ENCODE results near the gene LTF.

Gene LTF

DNA sequence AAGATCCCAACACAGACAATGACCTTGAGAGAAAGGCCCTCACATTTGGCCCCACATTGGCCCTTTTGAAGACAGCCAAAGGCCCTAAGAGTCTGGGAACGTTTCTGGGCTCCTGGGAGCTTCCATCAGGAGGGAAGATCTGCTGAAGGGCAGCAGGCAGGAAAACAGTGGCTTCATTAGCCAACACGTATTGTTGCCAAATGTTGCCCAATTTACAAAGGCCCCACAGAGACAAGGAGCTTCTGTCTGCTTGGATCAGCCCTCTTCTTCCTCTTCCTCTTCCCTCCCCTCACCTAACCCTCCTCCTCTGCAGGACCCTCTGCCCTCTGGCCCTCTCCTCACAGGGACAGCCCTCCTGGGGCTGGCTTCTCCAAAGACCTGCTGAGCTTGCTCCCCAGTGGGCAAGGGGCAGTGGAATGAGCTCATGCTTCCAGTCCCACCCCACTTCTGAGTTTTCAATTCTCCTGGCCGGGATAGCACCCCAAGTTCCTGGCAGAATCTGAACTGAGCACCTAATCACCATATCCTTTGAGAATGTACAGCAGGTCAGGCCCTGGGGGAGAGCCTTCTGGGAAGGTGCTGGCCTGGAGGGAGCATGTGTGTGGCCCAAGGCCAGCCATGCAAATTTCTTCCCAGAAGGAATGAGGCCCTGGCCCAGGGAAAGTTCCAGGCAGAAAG, 5.1 kb upstream of the LTF start:
- no peak for DNase-seq (ENCODE audit: low read depth in 2 of 2)

GRCh38 chr3:46468753-46469600, 4.3 kb upstream of the LTF start:
- no peak for DNase-seq (ENCODE audit: low read depth in 2 of 2)

DNA sequence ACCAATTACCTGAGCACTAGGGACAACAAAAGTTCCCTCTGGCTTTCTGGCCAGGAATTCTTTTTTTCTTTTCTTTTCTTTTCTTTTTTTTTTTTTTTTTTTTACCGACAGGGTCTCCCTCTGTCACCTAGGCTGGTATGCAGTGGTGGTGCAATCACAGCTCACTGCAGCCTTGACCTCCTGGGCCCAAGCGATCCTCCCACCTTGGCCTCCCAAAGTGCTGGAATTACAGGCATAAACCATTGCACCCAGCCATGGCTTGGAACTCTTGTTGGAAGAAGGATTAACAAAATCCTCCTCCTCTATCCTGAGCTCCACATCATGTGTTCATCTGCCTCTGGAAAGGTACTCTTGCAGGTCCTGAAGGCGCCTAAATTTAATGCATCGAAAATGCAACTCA, 2.9 kb upstream of the LTF start:
- DNase-seq (ENCODE audit: low read depth in 2 of 2) = no peak

DNA sequence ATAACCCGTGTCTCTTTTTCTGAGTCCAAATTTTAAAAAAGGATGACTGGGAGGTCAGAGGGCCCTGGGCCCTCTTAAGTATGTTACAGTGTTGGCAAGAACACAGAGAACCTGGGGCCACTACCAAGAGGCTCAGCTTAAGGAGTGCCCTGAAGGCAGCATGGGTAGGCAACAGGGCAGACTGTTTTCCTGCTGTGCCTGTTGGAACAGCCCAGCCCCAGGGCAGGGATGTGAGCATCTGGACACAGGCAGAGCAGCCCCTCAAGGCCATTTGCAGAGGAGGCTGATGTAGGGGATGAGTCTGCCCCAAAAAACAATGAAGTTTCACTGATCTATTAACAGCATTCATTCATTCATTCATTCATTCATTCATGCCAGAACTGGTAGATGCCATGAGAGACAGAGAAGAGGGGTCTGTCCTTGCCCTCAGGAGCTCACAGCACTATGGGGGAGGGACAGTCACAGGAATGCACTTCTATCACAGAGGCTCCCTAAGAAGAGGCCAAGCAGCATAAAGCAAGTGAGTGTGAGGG, 2.2 kb upstream of the LTF start:
- DNase-seq (ENCODE audit: low read depth in 2 of 2) = no peak

- DNase-seq (ENCODE audit: low read depth in 2 of 2) = no peak
Measured at GRCh38 chr3:46466273-46466672, 1.6 kb upstream of the LTF start.

GRCh38 chr3:46465196-46465520, 453 bp upstream of the LTF start:
- no peak for DNase-seq (ENCODE audit: low read depth in 2 of 2)

DNA sequence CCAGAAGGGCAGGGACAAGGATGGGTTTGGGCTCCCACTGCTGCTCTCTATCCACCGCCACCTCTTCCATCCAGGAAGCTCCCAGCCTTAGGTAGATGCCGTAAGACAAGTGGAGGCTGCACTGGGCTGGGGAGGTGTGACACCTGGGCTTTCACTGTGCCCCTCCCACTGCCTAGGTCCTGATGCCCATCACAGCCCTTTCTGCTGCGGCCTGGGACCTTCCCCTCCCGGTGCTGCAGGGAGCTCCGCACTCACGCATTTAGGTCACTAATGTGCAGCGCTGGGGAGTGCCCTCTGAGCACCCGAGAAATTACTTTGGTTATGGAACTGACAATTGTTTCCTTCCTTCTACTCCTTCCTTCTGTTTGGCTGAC, 850 bp downstream of the LTF start:
- DNase-seq (ENCODE audit: low read depth in 2 of 2) = no peak

GRCh38 chr3:46463120-46463867, 1.4 kb downstream of the LTF start:
- DNase-seq (ENCODE audit: low read depth in 2 of 2) = no peak

GRCh38 chr3:46462511-46462910, 2.2 kb downstream of the LTF start:
- DNase-seq (ENCODE audit: low read depth in 2 of 2) = no peak

GRCh38 chr3:46462111-46462510, 2.6 kb downstream of the LTF start:
- no peak for DNase-seq (ENCODE audit: low read depth in 2 of 2)

GRCh38 chr3:46460051-46460450, 4.7 kb downstream of the LTF start:
- no peak for DNase-seq (ENCODE audit: low read depth in 2 of 2)

- no peak for DNase-seq (ENCODE audit: low read depth in 2 of 2)
Measured at GRCh38 chr3:46456118-46456517, 8.6 kb downstream of the LTF start.

- DNase-seq (ENCODE audit: low read depth in 2 of 2) = no peak
Measured at GRCh38 chr3:46455231-46456115, 9.2 kb downstream of the LTF start.

GRCh38 chr3:46454606-46455005, 10.1 kb downstream of the LTF start:
- no peak for DNase-seq (ENCODE audit: low read depth in 2 of 2)

DNA sequence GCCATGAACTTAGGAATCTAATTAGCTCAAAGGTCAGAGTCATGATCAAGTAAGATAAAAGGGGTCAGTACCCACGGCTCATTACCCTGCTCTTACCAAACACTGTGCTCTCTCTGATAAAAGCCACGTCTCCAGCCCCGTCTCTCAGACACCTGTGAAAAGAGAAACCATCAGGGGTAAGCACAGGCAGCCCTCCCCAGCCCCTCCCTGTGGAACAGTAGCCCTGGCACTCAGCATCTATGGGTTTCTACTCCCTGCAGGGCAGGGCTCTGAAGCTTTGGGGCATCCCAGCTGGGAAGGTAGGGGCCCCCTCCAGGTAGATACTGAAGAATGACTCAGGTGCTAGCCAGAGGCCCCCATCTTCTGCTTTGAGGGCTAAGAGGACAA, 10.5 kb downstream of the LTF start:
- DNase-seq (ENCODE audit: low read depth in 2 of 2) = no peak

GRCh38 chr3:46453526-46454208, 11.0 kb downstream of the LTF start:
- DNase-seq (ENCODE audit: low read depth in 2 of 2) = no peak

DNA sequence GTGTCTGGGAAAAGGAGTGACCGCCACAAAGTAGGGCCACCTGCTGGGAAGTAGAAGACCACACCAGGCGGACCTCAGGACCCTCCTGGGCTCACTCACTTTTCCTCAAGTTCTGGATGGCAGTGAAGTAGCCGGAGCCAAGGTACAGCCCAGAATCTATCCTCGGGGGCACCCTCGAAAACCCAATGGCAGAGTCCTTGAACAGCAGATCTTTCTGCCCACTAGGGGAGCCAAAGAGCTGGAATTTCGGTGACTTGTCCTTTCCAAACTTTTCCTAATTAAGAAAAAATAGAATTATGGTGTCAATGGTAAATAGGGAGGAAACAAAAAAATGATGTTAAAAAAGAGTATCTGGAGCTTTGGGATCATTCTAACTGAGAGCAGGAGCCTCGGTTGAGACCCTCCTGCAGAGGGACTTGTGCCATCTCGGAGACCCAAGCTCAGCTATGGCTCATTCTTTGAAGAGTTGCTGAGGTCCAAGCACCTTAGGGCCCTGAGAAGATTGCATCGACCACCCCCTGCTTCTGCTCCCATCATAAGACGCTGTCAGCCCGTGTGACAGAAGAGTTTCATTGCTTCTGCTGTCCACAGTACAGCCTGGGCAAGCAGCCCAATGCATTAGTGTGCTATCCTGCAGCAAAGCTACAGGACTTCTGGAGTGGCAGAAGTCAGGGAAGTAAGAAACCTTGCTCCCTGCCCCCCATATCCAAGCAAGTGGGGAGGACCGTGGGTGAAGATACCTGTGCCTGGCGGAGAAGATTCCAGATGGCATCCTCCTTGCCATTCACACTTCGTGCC, 14.8 kb downstream of the LTF start:
- no peak for DNase-seq (ENCODE audit: low read depth in 2 of 2)

DNA sequence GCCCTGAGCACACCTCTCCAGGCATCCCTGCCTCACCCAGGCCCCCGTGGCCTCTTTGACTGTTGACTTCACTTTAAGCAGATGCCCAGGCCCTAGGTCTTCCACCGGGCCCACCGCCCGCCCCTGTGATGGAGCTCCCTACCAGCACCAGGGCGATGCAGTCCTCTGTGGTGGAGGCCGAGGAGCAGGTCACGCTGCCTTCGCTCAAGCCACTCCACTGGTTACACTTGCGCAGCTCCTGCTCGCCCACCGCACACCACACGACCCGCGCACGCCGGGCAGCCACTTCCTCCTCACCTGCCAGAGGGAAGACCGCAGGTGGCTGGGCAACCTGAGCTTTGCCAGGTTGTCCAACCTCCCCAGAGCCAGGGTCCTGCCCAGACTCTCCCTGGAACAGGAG, 16.0 kb downstream of the LTF start:
- no peak for DNase-seq (ENCODE audit: low read depth in 2 of 2)

GRCh38 chr3:46447228-46447985, 17.3 kb downstream of the LTF start:
- DNase-seq (ENCODE audit: low read depth in 2 of 2) = no peak

All from stimulated activated CD4-positive, alpha-beta T cell treated with anti-CD3 and anti-CD28 coated beads, Interleukin-1b, Interleukin-23, amount 100 ng/mL, for 1 hour (primary cell).